ENCODE data around the gene C5orf47.

Gene C5orf47

GRCh38 chr5:173970878-173971650, 17.9 kb upstream of the C5orf47 start:
- DNase-seq (ENCODE audit: low read depth) = no peak

- no peak for DNase-seq (ENCODE audit: low read depth)
Observed at GRCh38 chr5:173971681-173972345, 17.2 kb upstream of the C5orf47 start.

- DNase-seq (ENCODE audit: low read depth) = no peak
Observed at GRCh38 chr5:173972607-173972924, 16.4 kb upstream of the C5orf47 start.

GRCh38 chr5:173972925-173973615, 15.9 kb upstream of the C5orf47 start:
- DNase-seq (ENCODE audit: low read depth) = peak; percentile 72

GRCh38 chr5:173973616-173973969, 15.4 kb upstream of the C5orf47 start:
- no peak for DNase-seq (ENCODE audit: low read depth)

- DNase-seq (ENCODE audit: low read depth) = no peak
Observed at GRCh38 chr5:173974688-173975239, 14.2 kb upstream of the C5orf47 start.

- no peak for DNase-seq (ENCODE audit: low read depth)
Observed at GRCh38 chr5:173981185-173981761, 7.7 kb upstream of the C5orf47 start.

GRCh38 chr5:173984218-173984617, 4.8 kb upstream of the C5orf47 start:
- DNase-seq (ENCODE audit: low read depth) = peak; percentile 36

- DNase-seq (ENCODE audit: low read depth) = no peak
Observed at GRCh38 chr5:173989432-173990082, 587 bp downstream of the C5orf47 start.

- DNase-seq (ENCODE audit: low read depth) = no peak
Observed at GRCh38 chr5:173997331-173997730, 8.4 kb downstream of the C5orf47 start.

GRCh38 chr5:173998531-173998930, 9.6 kb downstream of the C5orf47 start:
- no peak for DNase-seq (ENCODE audit: low read depth)

- no peak for DNase-seq (ENCODE audit: low read depth)
Observed at GRCh38 chr5:174000076-174000475, 11.1 kb downstream of the C5orf47 start.

- DNase-seq (ENCODE audit: low read depth) = no peak
Observed at GRCh38 chr5:174003795-174004194, 14.8 kb downstream of the C5orf47 start.

GRCh38 chr5:174008922-174009321, 20.0 kb downstream of the C5orf47 start:
- DNase-seq (ENCODE audit: low read depth) = no peak

- no peak for DNase-seq (ENCODE audit: low read depth)
Observed at GRCh38 chr5:174010365-174010764, 21.4 kb downstream of the C5orf47 start.

GRCh38 chr5:174011441-174011840, 22.5 kb downstream of the C5orf47 start:
- no peak for DNase-seq (ENCODE audit: low read depth)

GRCh38 chr5:174020069-174020927, 31.3 kb downstream of the C5orf47 start:
- peak; percentile 74 for DNase-seq (ENCODE audit: low read depth)

- DNase-seq (ENCODE audit: low read depth) = no peak
Observed at GRCh38 chr5:174020928-174021304, 31.9 kb downstream of the C5orf47 start.

GRCh38 chr5:174022384-174023095, 33.6 kb downstream of the C5orf47 start:
- no peak for DNase-seq (ENCODE audit: low read depth)

- no peak for DNase-seq (ENCODE audit: low read depth)
Observed at GRCh38 chr5:174030286-174030685, 41.3 kb downstream of the C5orf47 start.

All from iris pigment epithelial cell (primary cell).